Natural killer cell treated with Interleukin-12 subunit alpha and Interleukin-12 subunit beta and Interleukin-15 and Interleukin-18, amount 100 ng/mL, for 72 hours (primary cell): ENCODE data around the gene GRWD1. TPM values are rescaled to one million over a fixed set of nuclear protein-coding genes. Genes with fewer than 3 reads are reported as not detected.
"Not testable (repeated sequence)": the region's sequence is repeated elsewhere in the genome, so short reads cannot be mapped to it uniquely, and the experiment has no call there.

Source experiments
- ATAC-seq, 2 donors: fragments of 150-1000 bp; cut with Tn5 transposase in 1 of 2; sonication (Bioruptor Pico), chemical (Tn5 transposase) in 1 of 2; 2 replicates each; pipeline ENCODE4 v1.10.0; 2021
- DNase-seq: peaks from one replicate; pipeline ENCODE4 v3.0.0; 2022; ENCODE audit warnings: low spot score
- H3K27ac Mint-ChIP-seq, 2 donors: 1 replicate in 1 of 2; 2 replicates in 1 of 2; pipeline ENCODE4 v1.8.0; 2022; ENCODE audit warnings: mixed read lengths in 2 of 2, mild to moderate bottlenecking in 1 of 2, moderate library complexity in 1 of 2
- H3K27me3 Mint-ChIP-seq, 2 donors: 1 replicate in 1 of 2; 2 replicates in 1 of 2; pipeline ENCODE4 v1.8.0; 2022; ENCODE audit warnings: mixed read lengths in 2 of 2
- H3K36me3 Mint-ChIP-seq: one replicate; pipeline ENCODE4 v1.8.0; 2022; ENCODE audit warnings: mixed read lengths
- H3K4me1 Mint-ChIP-seq, 2 donors: 1 replicate in 1 of 2; 2 replicates in 1 of 2; pipeline ENCODE4 v1.8.0; 2022; ENCODE audit warnings: low read depth in 2 of 2, mixed read lengths in 2 of 2, mild to moderate bottlenecking in 1 of 2
- H3K4me3 Mint-ChIP-seq: one replicate; pipeline ENCODE4 v1.8.0; 2022; ENCODE audit warnings: mixed read lengths
- H3K9me3 Mint-ChIP-seq: 2 replicates; pipeline ENCODE4 v1.8.0; 2022; ENCODE audit warnings: mixed read lengths
- total RNA-seq, 2 donors: library from RNA; stranded (reverse); gene quantifications; one replicate each; pipeline ENCODE4 v1.2.3, GENCODE V29; 2022

The GRWD1 gene
- total RNA-seq, 2 donors from 2014 or later: 60.6 to 104 TPM

DNA sequence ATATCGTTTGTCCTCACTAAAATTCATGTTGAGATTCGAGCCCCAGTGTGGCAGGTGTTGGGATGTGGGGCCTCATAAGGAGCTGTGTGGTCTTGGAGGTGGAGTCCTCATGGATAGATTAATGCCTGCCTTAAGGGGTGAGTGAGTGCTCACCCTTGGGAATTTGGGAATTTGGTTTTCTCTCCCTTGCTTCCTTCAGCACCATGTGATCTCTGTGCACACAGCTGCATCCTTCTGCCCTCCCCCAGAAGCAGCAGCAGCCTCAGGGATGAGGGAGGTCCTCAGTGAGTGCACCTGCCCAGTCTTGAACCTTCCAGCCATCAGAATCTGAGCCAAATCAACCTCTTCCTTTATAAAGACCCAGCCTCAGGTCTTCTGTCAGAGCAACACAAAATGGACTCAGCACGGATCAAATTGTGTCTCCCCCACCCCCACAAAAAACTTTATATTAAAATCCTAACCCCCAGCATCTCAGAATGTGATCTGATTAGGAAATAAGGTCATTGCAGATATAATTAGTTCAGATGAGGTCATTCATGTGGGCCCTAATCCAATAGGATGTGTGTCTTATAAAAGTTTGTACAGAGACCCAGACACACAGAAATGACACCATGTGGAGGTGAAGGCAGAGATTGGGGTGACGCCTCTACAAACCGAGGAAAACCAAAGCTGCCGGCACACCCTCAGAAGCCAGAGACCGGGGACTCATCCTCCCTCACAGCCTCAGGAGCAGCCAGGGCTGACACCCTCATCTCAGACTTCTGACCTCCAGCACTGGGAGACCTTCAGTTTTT, 36.3 kb downstream of the GRWD1 start:
- no peak for ATAC-seq
- H3K4me1 Mint-ChIP-seq: peaks cover 10 to 21% of the 10 kb centered on the region in 2 donors
- no peak for DNase-seq
- peak overlapping the region in 1 of 2 donors; percentile 70 for H3K27ac Mint-ChIP-seq
- H3K36me3 Mint-ChIP-seq: no peaks in the 10 kb centered on the region
- no peaks in the 10 kb centered on the region for H3K27me3 Mint-ChIP-seq
- H3K9me3 Mint-ChIP-seq: no peaks in the 10 kb centered on the region
- no peak overlapping the region for H3K4me3 Mint-ChIP-seq

DNA sequence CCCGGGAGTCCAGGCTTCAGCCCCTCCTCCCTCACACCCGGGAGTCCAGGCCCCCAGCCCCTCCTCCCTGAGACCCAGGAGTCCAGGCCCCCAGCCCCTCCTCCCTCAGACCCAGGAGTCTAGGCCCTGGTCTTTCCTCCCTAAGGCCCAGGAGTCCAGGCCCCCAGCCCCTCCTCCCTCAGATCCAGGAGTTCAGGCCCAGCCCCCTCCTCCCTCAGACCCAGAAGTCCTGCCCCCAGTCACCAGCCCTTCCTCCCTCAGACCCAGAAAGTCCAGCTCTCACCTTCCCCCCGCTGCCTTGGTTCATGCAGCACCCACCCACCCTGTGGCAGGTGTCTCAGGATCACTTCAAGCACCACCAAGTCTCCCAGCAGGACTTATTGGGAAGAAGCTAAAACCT, 37.5 kb downstream of the GRWD1 start:
- ATAC-seq: no peak
- Mint-ChIP-seq H3K36me3 (no peaks in the 10 kb centered on the region), H3K9me3 (no peaks in the 10 kb centered on the region), H3K27me3 (no peaks in the 10 kb centered on the region), H3K4me3 (no peak overlapping the region), H3K27ac (no peak overlapping the region), H3K4me1 (peaks cover 10 to 21% of the 10 kb centered on the region in 2 donors)
- no peak for DNase-seq

DNA sequence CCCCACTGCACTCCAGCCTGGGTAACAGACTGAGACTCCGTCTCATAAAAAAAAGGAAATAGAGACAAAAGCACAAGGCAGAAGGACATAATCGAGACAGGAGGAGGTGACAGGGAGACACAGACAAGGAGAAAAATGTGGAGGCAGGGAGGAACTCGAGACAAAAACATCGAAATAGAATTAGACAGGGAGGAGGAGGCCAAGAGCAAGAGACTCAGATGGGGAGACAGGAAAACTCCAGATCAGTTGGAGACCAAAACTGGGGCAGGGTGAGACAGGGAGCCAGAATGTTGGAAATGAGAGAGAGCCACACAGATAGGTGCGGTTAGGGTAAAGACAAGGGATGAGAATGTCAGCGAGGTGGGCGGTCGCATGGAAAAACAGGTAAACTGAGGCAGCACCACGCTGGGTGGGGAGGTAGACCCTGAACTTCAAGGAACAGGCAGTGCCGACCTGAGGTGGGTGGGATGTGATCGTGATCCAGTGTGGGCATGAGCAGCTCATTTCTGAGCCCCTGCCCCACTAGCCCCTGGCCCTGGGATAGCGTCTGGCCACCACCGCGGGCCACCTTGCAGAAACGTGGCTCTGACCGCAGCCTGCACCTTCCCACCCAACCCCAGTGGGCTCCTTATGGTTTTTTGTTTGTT, 38.6 kb downstream of the GRWD1 start:
- Mint-ChIP-seq H3K36me3 (no peaks in the 10 kb centered on the region), H3K4me3 (no peak overlapping the region), H3K9me3 (no peaks in the 10 kb centered on the region), H3K4me1 (peaks cover 10 to 19% of the 10 kb centered on the region in 2 donors), H3K27me3 (no peaks in the 10 kb centered on the region), H3K27ac (peak overlapping the region in 1 of 2 donors; percentile 6)
- no peak for DNase-seq
- ATAC-seq: no peak

DNA sequence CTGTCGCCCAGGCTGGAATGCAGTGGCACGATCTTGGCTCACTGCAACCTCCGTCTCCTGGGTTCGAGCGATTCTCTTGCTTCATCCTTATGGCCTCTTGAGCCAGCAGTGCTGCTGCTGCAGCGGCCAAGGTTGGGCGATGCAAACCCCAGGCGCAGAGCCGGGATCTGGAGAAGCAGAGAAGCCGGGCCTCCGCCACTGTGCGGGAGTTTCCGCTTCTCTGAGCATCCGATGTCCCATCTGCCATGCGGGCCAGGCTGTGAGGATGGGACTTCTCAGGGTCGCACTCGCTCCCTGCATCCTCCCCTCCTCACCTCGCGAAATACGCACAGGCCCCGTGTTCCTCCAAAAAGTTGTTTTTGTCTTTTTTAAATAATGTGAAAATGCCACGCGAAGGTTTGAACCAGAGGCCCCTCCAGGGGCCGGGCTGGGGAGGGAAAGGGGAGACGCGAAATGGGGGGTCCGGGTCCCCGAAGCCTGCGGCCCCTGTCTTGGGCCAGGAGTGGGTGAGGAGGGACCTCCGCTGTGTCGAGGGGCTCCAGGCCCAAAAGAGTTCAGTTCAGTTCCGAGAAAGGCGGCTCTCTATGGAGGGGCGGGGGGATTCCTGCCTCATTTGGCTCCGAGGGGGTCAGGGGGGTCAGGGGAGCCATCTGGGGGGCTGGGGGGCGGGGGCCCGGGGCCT, 39.3 kb downstream of the GRWD1 start:
- no peak for ATAC-seq
- no peaks in the 10 kb centered on the region for H3K27me3 Mint-ChIP-seq
- H3K27ac Mint-ChIP-seq: no peak overlapping the region
- no peak overlapping the region for H3K4me3 Mint-ChIP-seq
- H3K4me1 Mint-ChIP-seq: peaks cover 10 to 17% of the 10 kb centered on the region in 2 donors
- no peaks in the 10 kb centered on the region for H3K36me3 Mint-ChIP-seq
- H3K9me3 Mint-ChIP-seq: no peaks in the 10 kb centered on the region
- no peak for DNase-seq

DNA sequence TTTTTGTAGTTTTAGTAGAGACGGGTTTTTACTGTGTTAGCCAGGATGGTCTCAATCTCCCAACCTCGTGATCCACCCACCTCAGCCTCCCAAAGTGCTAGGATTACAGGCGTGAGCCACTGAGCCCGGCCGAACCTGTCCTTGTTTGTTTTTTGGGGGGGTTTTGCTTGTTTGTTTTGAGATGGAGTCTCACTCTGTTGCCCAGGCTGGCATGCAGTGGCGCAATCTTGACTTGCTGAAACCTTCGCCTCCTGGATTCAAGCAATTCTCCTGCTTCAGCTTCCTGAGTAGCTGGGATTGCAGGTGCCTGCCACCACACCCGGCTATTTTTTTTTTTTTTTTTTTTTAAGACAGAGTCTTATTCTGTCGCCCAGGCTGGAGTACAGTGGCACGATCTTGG, 40.9 kb downstream of the GRWD1 start:
- H3K27me3 Mint-ChIP-seq, H3K4me3 Mint-ChIP-seq, H3K36me3 Mint-ChIP-seq, H3K9me3 Mint-ChIP-seq, ATAC-seq, DNase-seq, H3K27ac Mint-ChIP-seq: not testable (repeated sequence)
- peaks cover 8 to 13% of the 10 kb centered on the region in 2 donors for H3K4me1 Mint-ChIP-seq

DNA sequence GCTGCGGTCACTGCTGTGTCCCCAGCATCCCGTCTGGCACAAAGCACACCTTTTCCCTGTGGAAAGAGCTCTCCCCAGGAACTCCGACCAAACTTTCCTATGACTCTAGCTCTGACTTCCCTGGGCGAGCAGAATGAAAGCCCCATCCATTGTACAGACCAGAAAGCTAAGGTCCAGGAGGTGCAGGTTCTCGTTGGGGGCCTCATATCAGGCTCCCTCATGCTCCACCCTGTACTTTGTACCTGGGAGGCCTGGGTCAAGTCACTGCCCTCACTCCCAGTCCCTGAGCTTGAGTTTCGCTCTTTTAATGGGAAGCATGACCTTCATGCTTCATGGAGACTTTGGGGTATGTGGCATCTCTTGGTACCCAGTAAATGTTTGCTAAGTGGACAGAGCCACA, 41.8 kb downstream of the GRWD1 start:
- Mint-ChIP-seq H3K9me3 (no peaks in the 10 kb centered on the region), H3K27ac (no peak overlapping the region), H3K36me3 (no peaks in the 10 kb centered on the region), H3K27me3 (peaks cover 5% of the 10 kb centered on the region in 2 donors), H3K4me3 (no peak overlapping the region), H3K4me1 (peaks cover 17 to 19% of the 10 kb centered on the region in 2 donors)
- no peak for ATAC-seq
- DNase-seq: no peak

DNA sequence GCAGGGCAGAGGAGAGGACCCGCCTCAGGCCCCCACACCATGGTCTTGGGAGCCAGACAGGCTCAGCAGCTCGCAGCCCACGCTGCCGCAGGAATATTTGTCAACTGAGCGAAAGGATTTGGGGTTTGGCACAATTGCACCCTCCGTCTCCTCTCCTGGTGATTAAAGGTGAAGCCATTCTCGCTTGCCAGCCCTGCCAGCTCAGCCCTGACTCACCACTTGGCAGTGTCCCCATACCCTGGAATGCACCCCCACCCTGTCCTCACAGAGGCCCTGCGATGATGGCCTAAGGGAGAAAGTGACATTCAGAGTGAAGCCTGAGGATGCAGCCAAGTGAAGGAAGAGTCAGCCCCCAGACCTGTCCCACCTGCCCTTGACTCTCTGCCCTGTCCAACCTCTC, 42.2 kb downstream of the GRWD1 start:
- no peaks in the 10 kb centered on the region for H3K9me3 Mint-ChIP-seq
- no peak overlapping the region for H3K4me3 Mint-ChIP-seq
- H3K27ac Mint-ChIP-seq: no peak overlapping the region
- no peaks in the 10 kb centered on the region for H3K36me3 Mint-ChIP-seq
- peaks cover 21 to 23% of the 10 kb centered on the region in 2 donors for H3K4me1 Mint-ChIP-seq
- no peak for ATAC-seq
- peaks cover 5% of the 10 kb centered on the region in 2 donors for H3K27me3 Mint-ChIP-seq
- DNase-seq: no peak

DNA sequence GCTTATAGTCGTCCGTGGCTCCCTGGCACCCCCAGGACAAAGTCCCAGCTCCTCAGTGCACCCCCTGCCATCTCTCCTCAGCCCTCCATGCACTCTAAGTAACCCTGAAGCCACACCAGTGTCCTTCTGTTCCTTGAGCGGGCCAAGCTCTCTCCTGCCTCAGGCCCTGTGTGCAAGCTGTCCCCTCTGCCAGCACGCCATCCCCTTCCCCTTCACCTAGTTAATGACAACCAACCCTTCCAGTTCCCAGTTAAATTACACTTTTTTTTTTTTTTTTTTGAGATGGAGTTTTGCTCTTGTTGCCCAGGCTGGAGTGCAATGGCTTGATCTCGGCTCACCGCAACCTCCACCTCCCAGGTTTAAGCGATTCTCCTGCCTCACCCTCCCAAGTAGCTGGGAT, 42.7 kb downstream of the GRWD1 start:
- not testable (repeated sequence) for ATAC-seq, DNase-seq, H3K27ac Mint-ChIP-seq, H3K27me3 Mint-ChIP-seq, H3K9me3 Mint-ChIP-seq, H3K36me3 Mint-ChIP-seq, H3K4me3 Mint-ChIP-seq
- peaks cover 22 to 23% of the 10 kb centered on the region in 2 donors for H3K4me1 Mint-ChIP-seq

DNA sequence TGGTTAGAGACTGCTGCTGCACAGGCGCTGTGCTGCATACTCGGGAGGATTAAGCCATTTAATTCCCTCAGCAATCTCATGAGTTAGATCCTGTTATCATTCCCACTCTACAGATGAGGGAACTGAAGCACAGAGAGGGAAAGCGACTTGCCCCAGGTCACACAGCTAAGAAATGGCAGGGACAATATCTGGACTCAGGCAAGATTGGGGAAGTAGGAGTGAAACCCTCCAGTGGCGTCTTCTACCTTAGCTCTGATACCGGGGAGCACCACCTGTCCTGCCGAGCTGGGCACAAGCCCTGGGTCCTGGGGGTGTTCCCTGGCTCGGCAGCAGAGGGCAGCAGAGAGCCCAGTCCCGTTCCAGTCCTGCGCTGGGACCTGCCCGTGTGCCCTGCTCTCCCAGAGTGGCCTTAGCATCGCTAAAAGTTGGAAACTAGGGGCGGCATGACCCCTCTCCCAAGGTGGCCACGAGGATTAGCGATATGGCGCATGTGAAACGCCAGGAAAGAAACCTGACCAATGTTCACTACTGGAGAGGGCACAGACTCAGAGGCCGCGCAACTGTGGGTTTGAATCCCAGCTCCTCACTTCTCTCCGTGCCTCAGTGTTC, 43.9 kb downstream of the GRWD1 start:
- H3K4me3 Mint-ChIP-seq: no peak overlapping the region
- peaks cover 22 to 26% of the 10 kb centered on the region in 2 donors for H3K4me1 Mint-ChIP-seq
- DNase-seq: no peak
- H3K36me3 Mint-ChIP-seq: no peaks in the 10 kb centered on the region
- peak in 1 of 2 donors; percentile 34 for ATAC-seq
- no peaks in the 10 kb centered on the region for H3K9me3 Mint-ChIP-seq
- H3K27me3 Mint-ChIP-seq: peaks cover 5 to 6% of the 10 kb centered on the region in 2 donors
- no peak overlapping the region for H3K27ac Mint-ChIP-seq

DNA sequence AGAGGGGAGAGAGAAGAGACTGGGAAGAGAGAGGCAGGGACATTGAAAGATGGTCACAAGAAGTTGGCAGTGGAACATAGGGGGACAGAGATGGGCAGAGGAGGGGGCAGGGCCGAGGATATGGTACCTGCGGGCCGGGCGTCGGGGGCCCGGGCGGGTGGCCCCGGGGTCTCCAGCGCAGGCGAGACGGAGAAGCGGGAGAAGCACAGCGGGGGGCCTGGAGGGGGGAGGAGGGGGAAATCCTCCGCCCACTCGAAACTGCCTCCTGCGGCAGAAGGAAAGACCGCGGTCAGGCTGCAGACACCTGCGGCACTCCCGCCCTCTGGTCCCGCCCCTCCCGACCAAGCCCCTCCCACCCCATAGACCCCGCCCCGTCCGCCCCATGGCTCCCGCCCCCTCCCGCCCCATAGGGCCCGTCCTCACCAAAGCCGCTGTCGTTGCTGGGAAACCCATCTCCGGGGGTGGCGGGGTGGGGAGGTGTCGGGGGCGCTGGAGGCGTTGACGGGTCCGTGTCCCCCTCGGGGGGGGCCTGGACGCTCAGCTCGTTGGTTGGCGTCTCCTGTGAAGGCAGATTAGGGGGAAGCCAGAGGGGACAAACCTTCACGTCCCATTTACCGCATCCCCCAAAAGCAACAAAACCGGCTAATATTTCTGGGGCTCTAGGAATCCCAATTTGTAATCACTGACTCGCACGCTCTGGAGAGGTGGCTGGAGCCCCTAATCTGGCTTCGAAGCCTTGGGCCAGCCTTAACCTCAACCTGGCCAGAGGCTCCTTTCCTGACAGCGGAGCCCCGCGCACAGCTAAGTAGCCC, 45.4 kb downstream of the GRWD1 start:
- no peak for ATAC-seq
- H3K4me3 Mint-ChIP-seq: peak overlapping the region; percentile 62
- H3K27me3 Mint-ChIP-seq: peaks cover 5 to 14% of the 10 kb centered on the region in 2 donors
- no peaks in the 10 kb centered on the region for H3K36me3 Mint-ChIP-seq
- H3K4me1 Mint-ChIP-seq: peaks cover 27 to 30% of the 10 kb centered on the region in 2 donors
- no peaks in the 10 kb centered on the region for H3K9me3 Mint-ChIP-seq
- no peak for DNase-seq
- H3K27ac Mint-ChIP-seq: peak overlapping the region in 1 of 2 donors; percentile 50

DNA sequence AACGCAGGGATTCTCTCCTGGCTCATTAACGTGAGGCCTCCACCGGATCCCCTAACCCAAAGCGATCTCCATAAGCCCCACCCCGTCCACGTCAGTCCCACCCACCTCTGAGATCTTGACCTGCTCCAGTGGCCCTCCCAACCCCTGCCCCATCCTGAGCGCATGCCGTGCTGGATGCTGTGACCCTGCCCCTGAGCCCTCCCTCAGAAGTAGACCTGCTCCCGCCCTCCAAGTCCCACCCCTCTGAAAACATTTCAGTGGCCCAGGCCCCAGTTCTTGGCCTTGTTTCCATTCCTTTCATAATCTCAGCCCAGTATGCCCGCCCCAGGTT, 46.0 kb downstream of the GRWD1 start:
- Mint-ChIP-seq H3K9me3 (no peaks in the 10 kb centered on the region), H3K27ac (no peak overlapping the region), H3K27me3 (peaks cover 5 to 14% of the 10 kb centered on the region in 2 donors), H3K36me3 (no peaks in the 10 kb centered on the region), H3K4me1 (peaks cover 27 to 30% of the 10 kb centered on the region in 2 donors), H3K4me3 (peak overlapping the region; percentile 67)
- DNase-seq (no peak), ATAC-seq (no peak)

DNA sequence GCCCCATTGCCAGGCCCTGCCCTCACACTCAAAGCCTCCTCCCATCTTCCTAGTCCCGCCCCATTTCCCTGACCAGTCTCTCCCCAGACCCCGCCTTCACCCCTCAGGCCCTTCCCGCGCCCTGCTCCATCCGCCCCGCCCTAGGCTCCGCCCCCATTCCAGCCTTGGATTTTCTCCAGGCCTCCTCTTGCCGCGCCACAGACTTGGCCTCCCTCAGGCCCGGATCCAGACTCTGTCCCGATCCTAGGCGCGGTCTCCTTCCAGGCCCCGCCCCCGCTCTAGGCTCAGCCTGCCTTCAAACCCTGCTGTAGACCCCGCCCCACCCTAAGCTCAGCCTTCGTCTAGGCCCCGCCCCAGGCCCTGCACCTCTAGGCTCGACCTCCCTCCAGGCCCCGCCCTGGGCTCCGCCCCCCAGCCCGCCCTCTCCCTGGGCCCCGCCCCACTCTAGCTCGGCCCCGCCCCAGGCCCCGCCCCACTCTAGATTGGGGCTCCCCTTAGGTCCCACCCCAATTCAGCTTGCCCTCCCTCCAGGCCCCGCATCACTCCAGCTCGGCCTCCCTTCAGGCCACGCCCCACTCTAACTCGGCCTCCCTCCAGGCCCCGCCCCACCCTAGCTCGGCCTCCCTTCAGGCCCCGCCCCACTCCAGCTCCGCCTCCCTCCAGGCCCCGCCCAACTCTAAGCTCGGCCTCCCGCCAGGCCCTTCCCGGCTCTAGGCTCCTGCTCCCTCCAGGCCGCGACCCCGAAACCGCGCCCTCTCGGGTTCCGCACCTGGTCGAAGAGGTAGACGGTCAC, 47.3 kb downstream of the GRWD1 start:
- Mint-ChIP-seq H3K27me3 (peaks cover 5 to 17% of the 10 kb centered on the region in 2 donors), H3K36me3 (no peaks in the 10 kb centered on the region), H3K9me3 (no peaks in the 10 kb centered on the region), H3K27ac (peak overlapping the region; percentile 6 to 36), H3K4me3 (peak overlapping the region; percentile 67), H3K4me1 (peaks cover 27 to 36% of the 10 kb centered on the region in 2 donors)
- DNase-seq (peak; percentile 85), ATAC-seq (peak; percentile 89 to 92)
